OCI-LY3 (cell line): ENCODE data around the gene GABRG3.

Source experiments
- EZH2phosphoT487 ChIP-seq: fragments of 200-600 bp; shearing (Covaris generic); IDR thresholded peaks from 2 replicates; pipeline ENCODE4 v1.6.1; 2018; ENCODE audit warnings: antibody characterized with exemption, mixed run types, low read depth
- TF ChIP-seq, protein P1 (sequence below): fragments of 200-600, 300-600 bp; sonication (generic); IDR thresholded peaks from 2 replicates; pipeline ENCODE4 v1.5.1; 2014; ENCODE audit warnings: antibody characterized with exemption, low read length, low read depth

DNA sequence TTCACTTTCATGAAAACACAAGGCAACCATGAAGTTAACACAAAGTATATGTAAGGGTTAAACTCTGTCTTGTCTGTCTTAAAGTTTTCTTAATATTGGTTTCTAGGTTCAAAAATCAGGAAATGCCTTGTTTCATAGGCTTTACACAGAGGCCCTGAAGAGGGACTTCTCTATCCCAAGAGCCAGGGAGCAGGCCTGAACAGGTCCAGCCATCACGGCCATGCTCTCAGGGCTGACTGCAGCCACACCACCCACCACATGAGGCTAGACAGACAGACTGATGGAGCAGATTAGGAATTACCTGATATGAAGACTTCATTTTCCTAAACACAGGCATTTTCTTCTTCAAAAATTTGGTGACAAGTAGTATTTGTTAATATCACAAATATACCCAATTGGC, 502.9 kb downstream of the GABRG3 start:
- TF ChIP-seq, protein P1, sequence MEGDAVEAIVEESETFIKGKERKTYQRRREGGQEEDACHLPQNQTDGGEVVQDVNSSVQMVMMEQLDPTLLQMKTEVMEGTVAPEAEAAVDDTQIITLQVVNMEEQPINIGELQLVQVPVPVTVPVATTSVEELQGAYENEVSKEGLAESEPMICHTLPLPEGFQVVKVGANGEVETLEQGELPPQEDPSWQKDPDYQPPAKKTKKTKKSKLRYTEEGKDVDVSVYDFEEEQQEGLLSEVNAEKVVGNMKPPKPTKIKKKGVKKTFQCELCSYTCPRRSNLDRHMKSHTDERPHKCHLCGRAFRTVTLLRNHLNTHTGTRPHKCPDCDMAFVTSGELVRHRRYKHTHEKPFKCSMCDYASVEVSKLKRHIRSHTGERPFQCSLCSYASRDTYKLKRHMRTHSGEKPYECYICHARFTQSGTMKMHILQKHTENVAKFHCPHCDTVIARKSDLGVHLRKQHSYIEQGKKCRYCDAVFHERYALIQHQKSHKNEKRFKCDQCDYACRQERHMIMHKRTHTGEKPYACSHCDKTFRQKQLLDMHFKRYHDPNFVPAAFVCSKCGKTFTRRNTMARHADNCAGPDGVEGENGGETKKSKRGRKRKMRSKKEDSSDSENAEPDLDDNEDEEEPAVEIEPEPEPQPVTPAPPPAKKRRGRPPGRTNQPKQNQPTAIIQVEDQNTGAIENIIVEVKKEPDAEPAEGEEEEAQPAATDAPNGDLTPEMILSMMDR = no peak
- TF ChIP-seq EZH2phosphoT487 = no peak
